ENCODE data around the gene CAMK1D.

- no peak for TF ChIP-seq POLR2A (IDR thresholded peaks at IDR 0.05)
- no peak for TF ChIP-seq CTCF (IDR thresholded peaks at IDR 0.05)
These were observed 448.3 kb downstream of the CAMK1D start for GRCh38 chr10:12797471-12798262.
